Activated naive CD4-positive, alpha-beta T cell treated with anti-CD3 and anti-CD28 coated beads, Interleukin-2, amount 10 ng/mL, durations not matched to agents 7 days and 5 days (primary cell): Measurements from ENCODE around the gene RIMS1.

Experiments
- CTCF ChIA-PET: fragments of 350-600 bp; sonication (Branson Sonifier 250); formaldehyde crosslinking; loops from one replicate; lab custom pipeline; 2021; ENCODE audit warnings: antibody characterized with exemption; lab: Charles Lee
- DNase-seq: peaks from one replicate; pipeline ENCODE4 v3.0.0-alpha.2; 2020
- H3K27ac Mint-ChIP-seq: one replicate; pipeline ENCODE4 v1.8.0; 2021; ENCODE audit warnings: mild to moderate bottlenecking, moderate library complexity, mixed read lengths
- H3K27me3 Mint-ChIP-seq: one replicate; pipeline ENCODE4 v1.8.0; 2021; ENCODE audit warnings: mild to moderate bottlenecking, mixed read lengths
- H3K36me3 Mint-ChIP-seq: one replicate; pipeline ENCODE4 v1.8.0; 2021; ENCODE audit warnings: mixed read lengths
- H3K4me1 Mint-ChIP-seq: one replicate; pipeline ENCODE4 v1.8.0; 2021; ENCODE audit warnings: mixed read lengths
- H3K4me3 Mint-ChIP-seq: one replicate; pipeline ENCODE4 v1.8.0; 2021; ENCODE audit warnings: mild to moderate bottlenecking, moderate library complexity, mixed read lengths
- H3K9me3 Mint-ChIP-seq: one replicate; pipeline ENCODE4 v1.8.0; 2021; ENCODE audit warnings: mixed read lengths

The RIMS1 gene

DNA sequence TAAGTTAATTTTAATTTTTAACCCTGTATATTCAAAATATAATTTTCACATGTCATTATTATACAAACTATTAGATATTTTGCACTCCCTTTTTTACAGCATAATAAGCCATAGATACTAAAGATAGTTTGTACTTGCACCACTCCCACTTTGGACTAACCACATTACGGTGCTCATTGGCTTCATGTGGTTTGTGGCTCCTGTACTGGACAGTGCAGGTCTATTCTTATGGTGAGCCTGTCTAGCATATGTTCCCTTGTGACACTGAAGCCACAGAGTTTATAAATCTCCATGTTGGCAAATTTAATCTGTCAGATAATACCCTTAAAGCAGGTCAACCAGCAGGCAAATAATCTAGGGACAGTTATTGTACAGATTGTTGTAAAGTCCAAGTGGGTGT, 381.1 kb downstream of the RIMS1 start:
- Mint-ChIP-seq H3K4me1 (no peaks in the 10 kb centered on the region), H3K9me3 (no peaks in the 10 kb centered on the region), H3K4me3 (no peak overlapping the region), H3K27ac (no peak overlapping the region), H3K27me3 (no peaks in the 10 kb centered on the region), H3K36me3 (no peaks in the 10 kb centered on the region)
- CTCF ChIA-PET = no interaction called here
- no peak for DNase-seq

DNA sequence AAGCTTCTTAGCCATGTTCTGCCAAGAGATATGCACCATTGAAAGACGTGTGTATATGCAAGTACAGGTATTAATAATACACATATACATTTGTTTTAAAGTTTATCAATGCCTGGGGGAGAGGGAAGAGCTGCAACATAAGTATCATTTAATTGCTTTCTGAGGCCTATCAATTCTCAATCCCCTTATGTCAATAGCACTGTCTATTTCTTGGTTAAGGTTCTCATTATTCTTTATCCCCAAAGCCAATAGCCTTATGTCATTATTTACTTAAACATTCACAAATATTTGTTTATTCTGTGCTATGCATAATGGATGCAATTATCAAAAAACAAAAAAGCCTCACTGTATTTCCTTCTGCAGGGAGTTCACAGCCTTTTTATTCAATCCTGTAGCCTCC, 385.2 kb downstream of the RIMS1 start:
- no peak for DNase-seq
- no peak overlapping the region for H3K27ac Mint-ChIP-seq
- no peaks in the 10 kb centered on the region for H3K27me3 Mint-ChIP-seq
- H3K36me3 Mint-ChIP-seq = no peaks in the 10 kb centered on the region
- no peaks in the 10 kb centered on the region for H3K9me3 Mint-ChIP-seq
- no peak overlapping the region for H3K4me3 Mint-ChIP-seq
- no peaks in the 10 kb centered on the region for H3K4me1 Mint-ChIP-seq
- CTCF ChIA-PET = no interaction called here

DNA sequence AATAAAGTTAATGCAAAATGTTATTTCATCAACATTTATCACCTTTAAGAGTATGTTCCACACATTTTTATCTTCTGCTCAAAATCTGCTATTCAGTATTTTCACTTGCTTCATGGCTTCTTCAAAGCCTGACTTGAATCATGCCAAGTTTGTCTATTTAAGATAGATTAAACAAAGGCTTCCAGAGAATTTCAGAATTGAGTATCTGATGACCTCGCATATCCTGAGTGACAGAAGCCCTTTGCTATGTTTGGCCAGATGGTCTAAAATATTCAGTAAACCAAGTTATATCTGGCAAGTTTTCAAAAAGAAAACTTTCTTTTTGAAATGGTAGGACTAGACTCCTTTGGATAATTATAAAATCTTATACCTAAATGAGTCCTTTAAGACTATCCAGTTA, 386.6 kb downstream of the RIMS1 start:
- no peak overlapping the region for H3K27ac Mint-ChIP-seq
- H3K4me3 Mint-ChIP-seq = no peak overlapping the region
- H3K36me3 Mint-ChIP-seq = no peaks in the 10 kb centered on the region
- DNase-seq = no peak
- no peaks in the 10 kb centered on the region for H3K4me1 Mint-ChIP-seq
- no peaks in the 10 kb centered on the region for H3K9me3 Mint-ChIP-seq
- no peaks in the 10 kb centered on the region for H3K27me3 Mint-ChIP-seq
- CTCF ChIA-PET = no interaction called here

DNA sequence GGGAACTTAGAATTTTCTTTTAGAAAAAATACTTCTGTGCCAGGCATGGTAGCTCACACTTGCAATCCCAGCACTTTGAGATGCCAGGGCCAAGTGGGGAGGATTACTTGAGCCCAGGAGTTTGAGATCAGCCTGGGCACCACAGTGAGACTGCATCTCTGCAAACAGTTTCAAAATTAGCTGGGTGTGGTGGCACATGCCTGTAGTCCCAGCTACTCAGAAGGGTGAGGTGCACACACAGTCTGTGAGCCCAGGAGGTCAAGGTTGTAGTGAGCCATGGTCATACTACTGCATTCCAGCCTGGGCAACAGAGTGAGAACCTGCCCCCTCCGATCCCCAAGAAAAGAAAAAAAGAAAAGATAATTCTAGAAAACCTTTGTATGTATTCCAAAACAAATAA, 389.5 kb downstream of the RIMS1 start:
- DNase-seq = no peak
- Mint-ChIP-seq H3K9me3 (no peaks in the 10 kb centered on the region), H3K27me3 (no peaks in the 10 kb centered on the region), H3K4me1 (no peaks in the 10 kb centered on the region), H3K27ac (no peak overlapping the region), H3K4me3 (no peak overlapping the region), H3K36me3 (no peaks in the 10 kb centered on the region)
- CTCF ChIA-PET = no interaction called here

DNA sequence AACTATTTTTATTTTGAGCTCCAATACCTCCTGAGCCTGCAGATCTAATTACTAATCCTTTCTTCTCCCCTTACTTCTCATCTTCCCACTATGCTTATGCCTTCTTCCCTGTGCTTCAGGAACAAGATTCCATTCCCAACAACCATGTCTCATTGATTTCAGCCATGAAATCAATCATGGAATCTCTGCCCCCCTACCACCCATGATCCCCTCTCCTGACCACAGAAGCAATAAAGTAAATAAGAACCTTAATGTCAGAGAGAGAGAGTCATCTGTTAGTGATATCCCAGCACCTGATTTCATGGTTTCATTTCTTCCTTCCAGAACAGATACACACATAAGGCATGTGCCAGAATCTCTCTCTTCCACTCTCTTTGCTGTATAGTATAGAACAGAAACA, 395.9 kb downstream of the RIMS1 start:
- H3K4me1 Mint-ChIP-seq = no peaks in the 10 kb centered on the region
- no peak for DNase-seq
- no peaks in the 10 kb centered on the region for H3K36me3 Mint-ChIP-seq
- no peaks in the 10 kb centered on the region for H3K9me3 Mint-ChIP-seq
- no peaks in the 10 kb centered on the region for H3K27me3 Mint-ChIP-seq
- no peak overlapping the region for H3K27ac Mint-ChIP-seq
- H3K4me3 Mint-ChIP-seq = no peak overlapping the region
- CTCF ChIA-PET = no interaction called here

DNA sequence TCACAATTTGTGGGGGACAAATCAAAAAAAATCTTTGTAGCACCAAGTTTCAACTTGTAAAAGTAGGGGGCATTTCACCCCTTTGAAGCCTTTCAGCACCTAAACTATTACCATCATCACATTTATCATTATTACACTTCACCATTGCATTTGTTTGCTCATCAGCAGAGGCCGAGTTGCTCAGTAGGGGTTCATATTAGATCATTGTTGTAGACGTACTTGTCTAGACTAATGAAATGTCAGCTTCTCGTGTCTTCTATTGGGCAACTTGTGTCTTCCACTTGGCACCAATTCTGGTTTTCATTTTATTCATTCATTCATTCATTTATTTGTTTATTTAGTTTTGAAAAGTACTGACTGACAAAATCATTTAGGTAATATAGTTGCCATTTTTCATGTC, 397.2 kb downstream of the RIMS1 start:
- DNase-seq = no peak
- no peaks in the 10 kb centered on the region for H3K9me3 Mint-ChIP-seq
- no peak overlapping the region for H3K27ac Mint-ChIP-seq
- H3K4me1 Mint-ChIP-seq = no peaks in the 10 kb centered on the region
- no peak overlapping the region for H3K4me3 Mint-ChIP-seq
- H3K36me3 Mint-ChIP-seq = no peaks in the 10 kb centered on the region
- CTCF ChIA-PET = no interaction called here
- no peaks in the 10 kb centered on the region for H3K27me3 Mint-ChIP-seq

DNA sequence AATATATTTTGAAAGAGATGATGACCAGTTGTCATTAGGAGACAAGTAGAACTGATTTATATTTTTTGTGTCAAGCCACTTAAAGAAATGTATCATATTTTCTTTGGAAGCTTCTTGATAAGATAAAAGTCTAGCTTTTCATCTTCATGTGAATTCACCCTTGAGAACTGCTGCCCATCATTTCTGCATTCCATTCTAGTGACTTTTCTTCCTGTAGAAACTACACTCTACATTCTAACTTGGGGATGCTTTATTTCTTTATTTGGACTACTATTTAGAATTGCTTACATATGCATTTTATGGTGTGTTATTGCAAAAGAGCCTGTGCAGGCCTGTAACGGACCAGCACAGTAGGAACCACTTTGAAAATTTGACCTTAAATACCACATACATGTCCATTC, 400.6 kb downstream of the RIMS1 start:
- no peaks in the 10 kb centered on the region for H3K27me3 Mint-ChIP-seq
- H3K4me1 Mint-ChIP-seq = no peaks in the 10 kb centered on the region
- no peaks in the 10 kb centered on the region for H3K36me3 Mint-ChIP-seq
- H3K9me3 Mint-ChIP-seq = no peaks in the 10 kb centered on the region
- no peak overlapping the region for H3K4me3 Mint-ChIP-seq
- H3K27ac Mint-ChIP-seq = no peak overlapping the region
- no peak for DNase-seq
- CTCF ChIA-PET = no interaction called here

DNA sequence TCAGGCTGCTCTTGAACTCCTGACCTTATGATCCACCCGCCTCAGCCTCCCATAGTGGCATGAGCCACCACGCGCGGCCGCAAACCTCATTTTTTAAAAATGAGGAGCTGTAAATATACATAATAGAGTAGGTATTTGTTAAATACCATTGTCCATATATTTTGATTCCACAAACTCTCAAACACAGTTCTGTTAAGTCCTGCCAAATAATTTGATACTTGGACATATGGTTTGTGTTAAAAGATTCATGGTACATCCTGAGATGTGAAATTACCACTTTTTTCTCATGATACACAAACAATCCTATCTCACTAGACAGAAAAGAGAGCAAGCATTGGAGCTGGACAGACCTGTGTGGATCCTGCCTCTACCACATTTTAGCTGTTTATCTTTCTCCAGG, 401.5 kb downstream of the RIMS1 start:
- CTCF ChIA-PET = no interaction called here

DNA sequence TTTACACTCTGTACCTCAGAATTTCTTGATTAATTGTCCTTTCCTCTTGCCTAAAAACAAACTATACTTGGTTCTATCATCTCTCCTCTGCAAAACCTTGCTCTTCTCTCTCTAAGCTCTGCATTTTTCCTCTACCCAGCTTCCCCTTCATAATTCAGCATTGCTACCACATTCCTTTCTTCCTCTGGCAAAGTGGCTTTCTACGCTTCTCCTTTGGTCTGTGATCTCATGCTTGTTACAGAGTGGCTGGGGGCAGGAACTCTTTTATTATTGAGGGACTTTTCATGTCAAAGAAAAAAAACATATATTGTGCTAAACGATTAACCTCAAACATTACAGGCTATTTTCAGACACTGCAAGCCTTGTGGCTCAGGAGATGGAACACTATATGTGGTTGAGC, 402.2 kb downstream of the RIMS1 start:
- Mint-ChIP-seq H3K27me3 (no peaks in the 10 kb centered on the region), H3K36me3 (no peaks in the 10 kb centered on the region), H3K4me1 (no peaks in the 10 kb centered on the region), H3K4me3 (no peak overlapping the region), H3K27ac (no peak overlapping the region), H3K9me3 (no peaks in the 10 kb centered on the region)
- CTCF ChIA-PET = no interaction called here
- DNase-seq = no peak

More for the DNA sequence above, 401.5 kb downstream of the RIMS1 start:
- DNase-seq = no peak
- Mint-ChIP-seq H3K4me1 (no peaks in the 10 kb centered on the region), H3K9me3 (no peaks in the 10 kb centered on the region), H3K27me3 (no peaks in the 10 kb centered on the region), H3K4me3 (no peak overlapping the region), H3K36me3 (no peaks in the 10 kb centered on the region), H3K27ac (no peak overlapping the region)

DNA sequence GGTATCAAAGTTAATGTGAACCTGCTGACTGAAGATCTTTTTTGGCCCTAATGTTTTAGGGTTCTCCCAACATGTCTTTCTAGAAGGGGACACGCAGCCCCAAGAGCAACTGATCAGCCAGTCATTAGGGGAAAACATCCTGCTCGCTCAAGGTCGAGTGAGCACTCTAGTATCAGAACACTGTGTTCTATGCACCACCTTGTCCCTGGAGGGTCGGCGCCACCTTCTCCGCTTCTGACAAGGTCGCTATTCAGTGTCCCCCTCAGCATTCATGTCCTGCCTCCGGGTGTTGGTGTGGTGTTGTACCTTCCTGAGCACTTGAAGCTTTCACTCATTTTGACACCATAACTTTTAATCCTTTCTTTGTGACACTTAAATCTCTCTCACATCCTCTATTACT, 404.3 kb downstream of the RIMS1 start:
- Mint-ChIP-seq H3K4me3 (no peak overlapping the region), H3K27ac (no peak overlapping the region), H3K36me3 (no peaks in the 10 kb centered on the region), H3K27me3 (no peaks in the 10 kb centered on the region), H3K9me3 (no peaks in the 10 kb centered on the region), H3K4me1 (no peaks in the 10 kb centered on the region)
- DNase-seq = no peak
- CTCF ChIA-PET = no interaction called here

DNA sequence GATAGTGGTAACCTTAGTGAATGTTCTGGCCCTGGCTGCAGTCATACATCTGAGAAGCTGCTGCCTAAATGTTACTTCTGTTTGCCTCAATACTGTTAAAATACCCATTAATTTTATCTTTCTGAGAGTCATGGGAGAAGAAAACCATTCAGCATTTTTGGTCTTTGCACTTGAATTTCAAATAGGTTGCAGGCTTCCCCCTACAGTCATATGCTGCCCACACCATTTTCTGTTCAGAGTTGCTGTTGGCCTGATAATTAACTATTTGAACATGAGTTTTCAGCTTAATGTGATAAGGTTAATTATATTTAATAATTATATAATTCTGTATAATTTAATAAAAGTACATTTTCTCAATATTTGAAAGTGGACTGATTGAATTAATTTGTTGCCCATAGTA, 410.0 kb downstream of the RIMS1 start:
- H3K4me3 Mint-ChIP-seq = no peak overlapping the region
- H3K27ac Mint-ChIP-seq = no peak overlapping the region
- H3K4me1 Mint-ChIP-seq = no peaks in the 10 kb centered on the region
- DNase-seq = no peak
- no peaks in the 10 kb centered on the region for H3K36me3 Mint-ChIP-seq
- H3K9me3 Mint-ChIP-seq = no peaks in the 10 kb centered on the region
- CTCF ChIA-PET = no interaction called here
- no peaks in the 10 kb centered on the region for H3K27me3 Mint-ChIP-seq

DNA sequence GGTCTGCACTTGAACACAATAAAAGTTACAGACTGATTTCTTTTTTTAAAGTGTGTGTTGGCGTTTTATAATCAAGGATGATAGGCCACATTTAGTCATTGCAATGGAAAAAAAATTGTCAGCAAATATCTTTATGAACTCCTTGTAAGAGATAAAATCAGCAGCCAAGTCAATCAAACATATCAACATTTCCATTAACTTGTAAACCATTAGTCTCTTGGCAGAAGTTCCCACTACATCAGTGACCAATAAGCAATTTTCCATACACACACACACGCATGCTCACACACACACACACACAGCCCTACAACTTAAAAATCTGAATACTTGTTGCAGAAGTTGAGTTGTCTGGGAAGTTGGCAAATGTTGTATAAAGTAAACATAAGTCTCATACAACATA, 419.6 kb downstream of the RIMS1 start:
- Mint-ChIP-seq H3K27me3 (no peaks in the 10 kb centered on the region), H3K4me1 (no peaks in the 10 kb centered on the region), H3K4me3 (no peak overlapping the region), H3K9me3 (no peaks in the 10 kb centered on the region), H3K27ac (no peak overlapping the region), H3K36me3 (no peaks in the 10 kb centered on the region)
- CTCF ChIA-PET = no interaction called here
- DNase-seq = no peak

DNA sequence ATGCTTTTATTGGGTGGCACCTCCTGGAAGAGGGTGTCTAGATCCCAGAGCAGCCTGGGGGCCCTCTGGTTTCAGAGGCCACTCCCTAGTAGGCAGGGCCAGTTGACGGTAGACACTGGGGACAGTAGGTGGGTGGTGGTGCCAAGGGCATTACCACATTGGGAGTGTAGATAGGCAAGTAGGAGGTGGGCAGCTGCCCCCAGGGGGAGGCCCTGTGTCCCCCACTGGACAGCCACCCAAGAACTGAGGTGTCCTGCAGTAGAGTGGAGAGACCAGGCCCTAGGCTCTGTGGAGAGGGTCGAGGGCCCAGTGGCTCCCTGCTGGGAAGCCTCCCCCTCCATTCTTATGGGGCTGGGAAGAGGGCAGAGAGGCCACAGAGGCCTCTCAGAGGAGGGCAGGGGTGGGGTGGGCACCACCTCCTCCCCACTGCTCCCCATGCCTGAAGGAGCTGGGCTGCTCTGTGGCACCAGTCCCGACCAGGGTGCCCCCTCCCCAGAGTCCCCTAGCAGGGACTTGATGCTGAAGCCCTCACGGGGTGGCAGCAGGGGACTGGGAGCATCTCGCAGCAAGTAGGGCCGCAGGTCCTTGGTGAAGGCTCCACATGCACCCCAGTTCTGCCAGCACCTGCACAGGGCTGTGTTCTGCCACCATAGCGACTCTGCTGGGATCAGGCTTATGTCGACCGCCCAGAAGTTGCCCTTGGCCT, 430.5 kb downstream of the RIMS1 start:
- Mint-ChIP-seq H3K9me3 (no peaks in the 10 kb centered on the region), H3K27me3 (no peaks in the 10 kb centered on the region), H3K36me3 (no peaks in the 10 kb centered on the region), H3K27ac (no peak overlapping the region), H3K4me3 (no peak overlapping the region), H3K4me1 (no peaks in the 10 kb centered on the region)
- DNase-seq = no peak
- CTCF ChIA-PET = no interaction called here

DNA sequence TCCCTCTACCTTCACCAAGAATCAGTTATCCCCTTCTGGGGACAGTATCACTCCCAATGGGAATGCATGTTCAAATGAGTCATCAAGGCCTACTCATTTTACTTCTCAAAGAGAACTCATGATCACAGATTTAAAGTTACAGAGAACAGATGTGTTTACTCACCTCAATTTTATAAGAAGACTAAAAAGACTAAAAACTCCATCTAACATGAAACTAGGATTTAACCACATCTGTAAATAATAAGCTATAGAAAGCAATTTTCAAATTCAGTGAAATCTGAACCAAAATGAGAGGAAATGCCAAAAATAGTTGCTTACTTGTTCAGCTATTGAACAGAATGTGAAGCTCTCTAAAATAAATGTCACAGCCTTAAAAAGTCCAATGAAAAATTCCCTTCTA, 435.4 kb downstream of the RIMS1 start:
- H3K27ac Mint-ChIP-seq = no peak overlapping the region
- no peaks in the 10 kb centered on the region for H3K9me3 Mint-ChIP-seq
- no peaks in the 10 kb centered on the region for H3K4me1 Mint-ChIP-seq
- H3K27me3 Mint-ChIP-seq = no peaks in the 10 kb centered on the region
- no peak overlapping the region for H3K4me3 Mint-ChIP-seq
- DNase-seq = no peak
- CTCF ChIA-PET = no interaction called here
- H3K36me3 Mint-ChIP-seq = no peaks in the 10 kb centered on the region

DNA sequence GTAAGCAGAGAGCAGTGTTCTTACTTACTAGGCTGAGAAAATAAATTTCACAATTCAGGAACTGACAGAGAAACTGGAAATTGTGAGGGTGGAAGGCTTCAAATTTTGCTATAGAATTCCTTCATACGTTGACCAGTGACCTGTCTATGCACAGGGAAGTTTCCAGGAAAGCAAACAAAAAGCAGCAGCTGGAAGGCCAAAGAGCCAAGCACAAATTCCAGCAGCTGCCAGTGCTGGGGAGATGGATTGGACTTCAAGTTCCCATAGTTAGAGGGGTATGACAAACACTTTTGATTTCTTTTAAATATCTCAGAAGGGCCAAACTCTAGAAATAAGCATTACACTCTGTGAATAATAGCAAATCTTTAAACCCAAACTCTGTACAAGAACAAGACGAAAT, 436.4 kb downstream of the RIMS1 start:
- no peak for DNase-seq
- H3K36me3 Mint-ChIP-seq = no peaks in the 10 kb centered on the region
- CTCF ChIA-PET = no interaction called here
- no peaks in the 10 kb centered on the region for H3K4me1 Mint-ChIP-seq
- no peak overlapping the region for H3K4me3 Mint-ChIP-seq
- H3K27ac Mint-ChIP-seq = no peak overlapping the region
- H3K9me3 Mint-ChIP-seq = no peaks in the 10 kb centered on the region
- no peaks in the 10 kb centered on the region for H3K27me3 Mint-ChIP-seq

DNA sequence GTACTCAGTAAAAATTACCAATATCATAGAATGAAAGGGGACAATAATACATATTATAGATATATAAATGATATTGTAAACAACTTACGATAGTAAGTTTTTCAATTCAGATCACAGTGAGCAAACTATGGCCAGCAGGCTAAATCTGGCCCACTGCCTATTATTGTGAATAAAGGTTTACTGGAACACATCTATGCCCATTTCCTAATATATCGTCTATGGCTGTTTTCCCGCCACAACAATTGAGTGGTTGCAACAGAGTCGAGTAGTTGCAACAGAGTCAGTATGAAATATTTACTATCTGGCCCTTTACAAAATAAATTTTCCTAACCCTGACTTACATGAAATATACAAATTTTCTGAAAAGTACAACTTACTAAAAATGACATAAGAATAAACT, 438.2 kb downstream of the RIMS1 start:
- H3K36me3 Mint-ChIP-seq = no peaks in the 10 kb centered on the region
- no peak overlapping the region for H3K4me3 Mint-ChIP-seq
- H3K27me3 Mint-ChIP-seq = no peaks in the 10 kb centered on the region
- H3K9me3 Mint-ChIP-seq = no peaks in the 10 kb centered on the region
- CTCF ChIA-PET = no interaction called here
- no peak for DNase-seq
- H3K27ac Mint-ChIP-seq = no peak overlapping the region
- H3K4me1 Mint-ChIP-seq = no peaks in the 10 kb centered on the region
